Activated CD4-positive, CD25-positive, alpha-beta regulatory T cell treated with anti-CD3 and anti-CD28 coated beads, Interleukin-2, amount 50 U/mL, for 16 hours (primary cell): ENCODE data around the gene CSRNP3.

ENCODE experiments used
- DNase-seq: peaks from one replicate; pipeline ENCODE4 v3.0.0-alpha.2; 2020; ENCODE audit warnings: low read depth, low spot score

CSRNP3 gene

GRCh38 chr2:165469417-165469816, at the start of gene CSRNP3:
TSS of gene CSRNP3 (plus strand) at chr2:165469698. CDS start at chr2:165595066, 125,368 bp downstream.
- DNase-seq: no peak

GRCh38 chr2:165420231-165420630, 49.3 kb upstream of the CSRNP3 start:
- no peak for DNase-seq

- no peak for DNase-seq
Observed at GRCh38 chr2:165423081-165423480, 46.4 kb upstream of the CSRNP3 start.

GRCh38 chr2:165425556-165425955, 43.9 kb upstream of the CSRNP3 start:
- no peak for DNase-seq

GRCh38 chr2:165427686-165428085, 41.8 kb upstream of the CSRNP3 start:
- no peak for DNase-seq

GRCh38 chr2:165428926-165429325, 40.6 kb upstream of the CSRNP3 start:
- DNase-seq: no peak

- no peak for DNase-seq
Observed at GRCh38 chr2:165431014-165431413, 38.5 kb upstream of the CSRNP3 start.

- no peak for DNase-seq
Observed at GRCh38 chr2:165432234-165432966, 37.1 kb upstream of the CSRNP3 start.

GRCh38 chr2:165434865-165435496, 34.5 kb upstream of the CSRNP3 start:
- no peak for DNase-seq

GRCh38 chr2:165435611-165436010, 33.9 kb upstream of the CSRNP3 start:
- no peak for DNase-seq

GRCh38 chr2:165436559-165436958, 32.9 kb upstream of the CSRNP3 start:
- no peak for DNase-seq

GRCh38 chr2:165440367-165440766, 29.1 kb upstream of the CSRNP3 start:
- DNase-seq: no peak

GRCh38 chr2:165443511-165443910, 26.0 kb upstream of the CSRNP3 start:
- no peak for DNase-seq

- DNase-seq: no peak
Observed at GRCh38 chr2:165448406-165448805, 21.1 kb upstream of the CSRNP3 start.

GRCh38 chr2:165450156-165450555, 19.3 kb upstream of the CSRNP3 start:
- DNase-seq: no peak

- DNase-seq: no peak
Observed at GRCh38 chr2:165452327-165452726, 17.2 kb upstream of the CSRNP3 start.

- DNase-seq: no peak
Observed at GRCh38 chr2:165453561-165454094, 15.9 kb upstream of the CSRNP3 start.

- DNase-seq: no peak
Observed at GRCh38 chr2:165454905-165455304, 14.6 kb upstream of the CSRNP3 start.

- no peak for DNase-seq
Observed at GRCh38 chr2:165456027-165456426, 13.5 kb upstream of the CSRNP3 start.

GRCh38 chr2:165462443-165462842, 7.1 kb upstream of the CSRNP3 start:
- no peak for DNase-seq

GRCh38 chr2:165466386-165466785, 3.1 kb upstream of the CSRNP3 start:
- DNase-seq: no peak

- no peak for DNase-seq
Observed at GRCh38 chr2:165467921-165468320, 1.6 kb upstream of the CSRNP3 start.

GRCh38 chr2:165470361-165470760, 863 bp downstream of the CSRNP3 start:
- no peak for DNase-seq
